Astrocyte (in vitro differentiated cells and primary cell): ENCODE data around the gene MYH11.

Source experiments
- EZH2 ChIP-seq: IDR thresholded peaks from 2 replicates; pipeline ENCODE4 v1.6.1; 2012; ENCODE audit warnings: mild to moderate bottlenecking, low read length, inconsistent platforms; ENCODE audit not compliant: insufficient read depth
- TF ChIP-seq, protein P1 (sequence below): IDR thresholded peaks from 2 replicates; pipeline ENCODE4 v1.5.1; 2011; ENCODE audit warnings: low read depth, mild to moderate bottlenecking, inconsistent platforms, low read length, moderate library complexity; ENCODE audit not compliant: insufficient read depth

DNA sequence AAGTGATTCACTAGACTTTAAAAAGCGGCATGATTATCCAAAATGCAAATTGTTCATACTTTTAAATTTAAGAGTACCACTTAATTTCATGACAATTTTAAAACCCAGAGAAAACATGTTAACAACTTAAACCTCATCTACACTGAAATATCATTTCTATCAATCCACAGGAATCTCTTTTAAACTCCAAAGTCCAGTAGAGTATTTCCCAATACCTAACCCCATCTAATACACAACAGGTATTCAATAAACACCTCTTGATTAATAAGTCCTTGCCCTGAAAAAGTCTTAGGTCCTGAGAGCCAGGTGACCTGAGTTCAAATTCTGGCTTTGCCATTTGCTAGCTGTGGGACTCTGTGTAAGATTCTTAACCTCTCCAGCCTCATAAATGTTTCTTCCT is 16.9 kb upstream of the MYH11 start:
- no peak for TF ChIP-seq EZH2
- TF ChIP-seq, protein P1, sequence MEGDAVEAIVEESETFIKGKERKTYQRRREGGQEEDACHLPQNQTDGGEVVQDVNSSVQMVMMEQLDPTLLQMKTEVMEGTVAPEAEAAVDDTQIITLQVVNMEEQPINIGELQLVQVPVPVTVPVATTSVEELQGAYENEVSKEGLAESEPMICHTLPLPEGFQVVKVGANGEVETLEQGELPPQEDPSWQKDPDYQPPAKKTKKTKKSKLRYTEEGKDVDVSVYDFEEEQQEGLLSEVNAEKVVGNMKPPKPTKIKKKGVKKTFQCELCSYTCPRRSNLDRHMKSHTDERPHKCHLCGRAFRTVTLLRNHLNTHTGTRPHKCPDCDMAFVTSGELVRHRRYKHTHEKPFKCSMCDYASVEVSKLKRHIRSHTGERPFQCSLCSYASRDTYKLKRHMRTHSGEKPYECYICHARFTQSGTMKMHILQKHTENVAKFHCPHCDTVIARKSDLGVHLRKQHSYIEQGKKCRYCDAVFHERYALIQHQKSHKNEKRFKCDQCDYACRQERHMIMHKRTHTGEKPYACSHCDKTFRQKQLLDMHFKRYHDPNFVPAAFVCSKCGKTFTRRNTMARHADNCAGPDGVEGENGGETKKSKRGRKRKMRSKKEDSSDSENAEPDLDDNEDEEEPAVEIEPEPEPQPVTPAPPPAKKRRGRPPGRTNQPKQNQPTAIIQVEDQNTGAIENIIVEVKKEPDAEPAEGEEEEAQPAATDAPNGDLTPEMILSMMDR, result no peak
